Ovary (tissue), 3 donors: ENCODE results near the gene ZBTB18.

Experiments used
- CTCF ChIP-seq, 3 donors: fragments of 450-650 bp in 2 of 3; fragments of 200-600 bp in 1 of 3; IDR thresholded peaks; one replicate each; pipeline versions ENCODE4 v1.5.1 to v1.8.0; 2016 to 2022; ENCODE audit warnings: antibody characterized with exemption in 3 of 3, mild to moderate bottlenecking in 1 of 3
- EP300 ChIP-seq: sonication (generic); formaldehyde crosslinking; IDR thresholded peaks from one replicate; pipeline ENCODE4 v1.6.1; 2017; ENCODE audit warnings: antibody characterized with exemption
- POLR2A ChIP-seq: fragments of 450-650 bp; IDR thresholded peaks from one replicate; pipeline ENCODE4 v1.6.1; 2017; ENCODE audit warnings: antibody characterized with exemption, mild to moderate bottlenecking, moderate library complexity
- donor health status: DM: no; HTN: no; CAD: no.

- TF ChIP-seq CTCF (IDR thresholded peaks at IDR 0.05), result no peak
- no peak for TF ChIP-seq POLR2A
- no peak for TF ChIP-seq EP300
Observed at GRCh38 chr1:244077473-244078220, 26.6 kb downstream of the ZBTB18 start.
